ENCODE data around the gene C16orf46. TPM values are rescaled to one million over a fixed set of nuclear protein-coding genes. Genes with fewer than 3 reads are reported as not detected.

Gene C16orf46
- total RNA-seq, 1 experiment from 2014 or later: 2.0 TPM

DNA sequence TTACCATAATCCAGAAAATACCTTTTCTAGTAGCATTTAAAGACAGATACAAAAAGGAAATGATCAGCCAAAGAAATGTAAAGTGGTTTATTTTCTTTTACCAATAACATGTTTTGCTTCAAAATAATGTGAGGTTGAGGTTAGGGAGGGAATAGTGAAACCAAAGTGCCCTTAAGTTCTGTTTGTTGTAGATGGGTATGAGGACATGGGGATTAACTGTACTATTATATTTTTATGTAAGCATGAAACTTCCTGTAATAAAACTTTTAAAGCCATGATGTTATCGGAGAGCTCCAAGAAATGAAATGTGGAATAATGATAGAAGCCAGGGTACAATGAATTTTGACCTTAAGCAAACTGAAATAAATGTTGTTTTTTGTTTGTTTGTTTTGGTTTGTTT, 9.9 kb downstream of the C16orf46 start:
- H3K27ac ChIP-seq (ENCODE audit: insufficient read length, low read depth, low read length): no peak overlapping the region
- H3K27me3 ChIP-seq (ENCODE audit: insufficient read depth, low read length): no peaks in the 10 kb centered on the region
- no peak overlapping the region for H3K23ac ChIP-seq (ENCODE audit: insufficient read length, low read depth, low read length)
- H4K5ac ChIP-seq (ENCODE audit: insufficient read length, low read depth, low read length): no peak overlapping the region
- H2BK120ac ChIP-seq (ENCODE audit: low read depth, low read length, poor library complexity, severe bottlenecking): no peak overlapping the region
- peak overlapping the region in 1 of 3 experiments; percentile 34; a peak in 1 of 7 replicates for H3K27ac Mint-ChIP-seq
- no peaks in the 10 kb centered on the region; the same call in 1 of the 2 replicates for H3K27me3 Mint-ChIP-seq (ENCODE audit: low read depth)
- H3K14ac ChIP-seq (ENCODE audit: insufficient read depth, low read length): no peak overlapping the region
- H2AFZ ChIP-seq (ENCODE audit: low read length): no peak overlapping the region
- H3T11ph ChIP-seq (ENCODE audit: low read length): no peak overlapping the region
- TF ChIP-seq, protein P1, sequence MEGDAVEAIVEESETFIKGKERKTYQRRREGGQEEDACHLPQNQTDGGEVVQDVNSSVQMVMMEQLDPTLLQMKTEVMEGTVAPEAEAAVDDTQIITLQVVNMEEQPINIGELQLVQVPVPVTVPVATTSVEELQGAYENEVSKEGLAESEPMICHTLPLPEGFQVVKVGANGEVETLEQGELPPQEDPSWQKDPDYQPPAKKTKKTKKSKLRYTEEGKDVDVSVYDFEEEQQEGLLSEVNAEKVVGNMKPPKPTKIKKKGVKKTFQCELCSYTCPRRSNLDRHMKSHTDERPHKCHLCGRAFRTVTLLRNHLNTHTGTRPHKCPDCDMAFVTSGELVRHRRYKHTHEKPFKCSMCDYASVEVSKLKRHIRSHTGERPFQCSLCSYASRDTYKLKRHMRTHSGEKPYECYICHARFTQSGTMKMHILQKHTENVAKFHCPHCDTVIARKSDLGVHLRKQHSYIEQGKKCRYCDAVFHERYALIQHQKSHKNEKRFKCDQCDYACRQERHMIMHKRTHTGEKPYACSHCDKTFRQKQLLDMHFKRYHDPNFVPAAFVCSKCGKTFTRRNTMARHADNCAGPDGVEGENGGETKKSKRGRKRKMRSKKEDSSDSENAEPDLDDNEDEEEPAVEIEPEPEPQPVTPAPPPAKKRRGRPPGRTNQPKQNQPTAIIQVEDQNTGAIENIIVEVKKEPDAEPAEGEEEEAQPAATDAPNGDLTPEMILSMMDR (conservative IDR thresholded peaks at IDR 0.05): no peak
- no peak overlapping the region for H3K56ac ChIP-seq (ENCODE audit: insufficient read length, low read depth, low read length)
- no peak overlapping the region for H4K91ac ChIP-seq (ENCODE audit: insufficient read length, low read depth, low read length)
- H3K9ac ChIP-seq (ENCODE audit: extremely low read depth, insufficient read length, low read length): no peak overlapping the region
- no peak overlapping the region for H2BK20ac ChIP-seq (ENCODE audit: low read depth, low read length, poor library complexity, severe bottlenecking)
- no peak overlapping the region for H2BK12ac ChIP-seq (ENCODE audit: insufficient read length, low read depth, low read length)
- no peak overlapping the region for H2BK15ac ChIP-seq (ENCODE audit: low read depth, low read length)
- H3K4me3 Mint-ChIP-seq: no peak overlapping the region
- no peaks in the 10 kb centered on the region for H3K4me1 ChIP-seq (ENCODE audit: insufficient read depth, low read length)
- no peaks in the 10 kb centered on the region for H3K36me3 Mint-ChIP-seq (ENCODE audit: insufficient read depth in 1 of 3, low read depth in 3 of 3)
- H4K20me1 ChIP-seq (ENCODE audit: control insufficient read depth, insufficient read depth, insufficient read length): no peaks in the 10 kb centered on the region
- H3K9me3 Mint-ChIP-seq: no peaks in the 10 kb centered on the region
- no peak for DNase-seq
- no peaks in the 10 kb centered on the region for H3K23me2 ChIP-seq (ENCODE audit: insufficient read length, low read depth, low read length, poor library complexity, severe bottlenecking)
- no peak overlapping the region for H4K8ac ChIP-seq (replicated peaks; ENCODE audit: insufficient read length, low read depth, low read length)
- H3K79me1 ChIP-seq (ENCODE audit: insufficient read depth, low read depth, low read length, poor library complexity, severe bottlenecking): no peaks in the 10 kb centered on the region
- no peaks in the 10 kb centered on the region for H3K79me2 ChIP-seq (ENCODE audit: insufficient read depth, low read length)
- no peak overlapping the region for H3K18ac ChIP-seq (ENCODE audit: insufficient read length, low read depth, low read length)
- H3K4me1 Mint-ChIP-seq: peaks cover 5 to 6% of the 10 kb centered on the region in 2 experiments; a peak in 3 of 4 replicates
- H3K4me2 ChIP-seq (ENCODE audit: insufficient read depth, insufficient read length, low read length): no peak overlapping the region
- no peak overlapping the region for H2AK5ac ChIP-seq (ENCODE audit: insufficient read length, low read length)
- no peaks in the 10 kb centered on the region for H3K9me3 ChIP-seq (ENCODE audit: control insufficient read depth, low read depth, low read length)
- H3K4ac ChIP-seq (ENCODE audit: low read depth, low read length): no peak overlapping the region
- H2BK5ac ChIP-seq (ENCODE audit: insufficient read length, low read length): no peak overlapping the region
- no CpG with 5 or more reads among the region's 1 CpG for WGBS (ENCODE audit: extremely low coverage, insufficient read length, low lambda C conversion rate)
